Measurements from ENCODE around the gene NTHL1. TPM values are rescaled to one million over a fixed set of nuclear protein-coding genes. Genes with fewer than 3 reads are reported as not detected.

NTHL1 gene
- polyA plus RNA-seq, 4 donors = 13.0 to 27.6 (median 18.5) TPM

GRCh38 chr16:2038382-2039231 lies 9.0 kb downstream of the NTHL1 start:
- no peak for DNase-seq
- no peaks in the 10 kb centered on the region for H3K9me3 ChIP-seq (ENCODE audit: control insufficient read depth in 2 of 2, insufficient read depth in 1 of 2, low read depth in 1 of 2, low read length in 1 of 2)
- H3K4me3 ChIP-seq (ENCODE audit: low read depth in 1 of 3, low read length in 3 of 3) = no peak overlapping the region
- peaks cover 0 to 75% (median 0%) of the 10 kb centered on the region in 3 donors for H3K4me1 ChIP-seq (ENCODE audit: control insufficient read depth in 3 of 3, insufficient read depth in 2 of 3, low read depth in 1 of 3, low read length in 2 of 3)
- WGBS, 3 donors = 65 to 77% (median 75%) methylated on average over 38 to 41 of the region's 41 CpGs
- H3K36me3 ChIP-seq (ENCODE audit: control insufficient read depth in 3 of 3, insufficient read depth in 2 of 3, low read depth in 1 of 3, low read length in 3 of 3) = peaks cover 0 to 80% (median 0%) of the 10 kb centered on the region in 3 donors
- no peak for FAIRE-seq
- H3K27ac ChIP-seq (ENCODE audit: low read depth in 1 of 3, low read length in 2 of 3) = peak overlapping the region; percentile 50 to 91 (median 87)
- H3K27me3 ChIP-seq (ENCODE audit: control insufficient read depth in 3 of 3, insufficient read depth in 3 of 3, low read length in 3 of 3) = no peaks in the 10 kb centered on the region

GRCh38 chr16:2037647-2038381 lies 9.8 kb downstream of the NTHL1 start:
- no peaks in the 10 kb centered on the region for H3K9me3 ChIP-seq (ENCODE audit: control insufficient read depth in 2 of 2, insufficient read depth in 1 of 2, low read depth in 1 of 2, low read length in 1 of 2)
- peaks cover 0 to 78% (median 0%) of the 10 kb centered on the region in 3 donors for H3K36me3 ChIP-seq (ENCODE audit: control insufficient read depth in 3 of 3, insufficient read depth in 2 of 3, low read depth in 1 of 3, low read length in 3 of 3)
- no peak for DNase-seq
- H3K27ac ChIP-seq (ENCODE audit: low read depth in 1 of 3, low read length in 2 of 3) = peak overlapping the region in 2 of 3 donors; percentile 81 to 87
- no peaks in the 10 kb centered on the region for H3K27me3 ChIP-seq (ENCODE audit: control insufficient read depth in 3 of 3, insufficient read depth in 3 of 3, low read length in 3 of 3)
- WGBS, 3 donors = 72 to 91% (median 82%) methylated on average over 29 of the region's 29 CpGs
- H3K4me1 ChIP-seq (ENCODE audit: control insufficient read depth in 3 of 3, insufficient read depth in 2 of 3, low read depth in 1 of 3, low read length in 2 of 3) = peaks cover 0 to 81% (median 0%) of the 10 kb centered on the region in 3 donors
- no peak overlapping the region for H3K4me3 ChIP-seq (ENCODE audit: low read depth in 1 of 3, low read length in 3 of 3)
- no peak for FAIRE-seq

- Histone ChIP-seq H3K9me3 (ENCODE audit: control insufficient read depth in 2 of 2, insufficient read depth in 1 of 2, low read depth in 1 of 2, low read length in 1 of 2) (no peaks in the 10 kb centered on the region), H3K27ac (ENCODE audit: low read depth in 1 of 3, low read length in 2 of 3) (peak overlapping the region in 2 of 3 donors; percentile 81 to 87), H3K27me3 (ENCODE audit: control insufficient read depth in 3 of 3, insufficient read depth in 3 of 3, low read length in 3 of 3) (no peaks in the 10 kb centered on the region), H3K36me3 (ENCODE audit: control insufficient read depth in 3 of 3, insufficient read depth in 2 of 3, low read depth in 1 of 3, low read length in 3 of 3) (peaks cover 0 to 79% (median 0%) of the 10 kb centered on the region in 3 donors), H3K4me1 (ENCODE audit: control insufficient read depth in 3 of 3, insufficient read depth in 2 of 3, low read depth in 1 of 3, low read length in 2 of 3) (peaks cover 0 to 76% (median 0%) of the 10 kb centered on the region in 3 donors), H3K4me3 (ENCODE audit: low read depth in 1 of 3, low read length in 3 of 3) (no peak overlapping the region)
- 84 to 87% (median 84%) methylated on average over 12 to 15 of the region's 15 CpGs for WGBS, 3 donors
- FAIRE-seq = no peak
- DNase-seq = no peak
These were observed 10.5 kb downstream of the NTHL1 start for GRCh38 chr16:2037115-2037514.

- Histone ChIP-seq H3K4me3 (ENCODE audit: low read depth in 1 of 3, low read length in 3 of 3) (no peak overlapping the region), H3K27ac (ENCODE audit: low read depth in 1 of 3, low read length in 2 of 3) (peak overlapping the region; percentile 2 to 87 (median 81)), H3K36me3 (ENCODE audit: control insufficient read depth in 3 of 3, insufficient read depth in 2 of 3, low read depth in 1 of 3, low read length in 3 of 3) (peaks cover 0 to 79% (median 0%) of the 10 kb centered on the region in 3 donors), H3K27me3 (ENCODE audit: control insufficient read depth in 3 of 3, insufficient read depth in 3 of 3, low read length in 3 of 3) (no peaks in the 10 kb centered on the region), H3K4me1 (ENCODE audit: control insufficient read depth in 3 of 3, insufficient read depth in 2 of 3, low read depth in 1 of 3, low read length in 2 of 3) (peaks cover 0 to 72% (median 0%) of the 10 kb centered on the region in 3 donors), H3K9me3 (ENCODE audit: control insufficient read depth in 2 of 2, insufficient read depth in 1 of 2, low read depth in 1 of 2, low read length in 1 of 2) (no peaks in the 10 kb centered on the region)
- DNase-seq = no peak
- WGBS, 3 donors = 80 to 84% (median 83%) methylated on average over 42 to 47 of the region's 47 CpGs
- FAIRE-seq = no peak
These were observed 11.3 kb downstream of the NTHL1 start for GRCh38 chr16:2036200-2036966.

GRCh38 chr16:2035431-2036199 lies 12.0 kb downstream of the NTHL1 start:
- Histone ChIP-seq H3K27me3 (ENCODE audit: control insufficient read depth in 3 of 3, insufficient read depth in 3 of 3, low read length in 3 of 3) (no peaks in the 10 kb centered on the region), H3K4me1 (ENCODE audit: control insufficient read depth in 3 of 3, insufficient read depth in 2 of 3, low read depth in 1 of 3, low read length in 2 of 3) (peaks cover 0 to 66% (median 0%) of the 10 kb centered on the region in 3 donors), H3K36me3 (ENCODE audit: control insufficient read depth in 3 of 3, insufficient read depth in 2 of 3, low read depth in 1 of 3, low read length in 3 of 3) (peaks cover 0 to 80% (median 0%) of the 10 kb centered on the region in 3 donors), H3K4me3 (ENCODE audit: low read depth in 1 of 3, low read length in 3 of 3) (no peak overlapping the region), H3K27ac (ENCODE audit: low read depth in 1 of 3, low read length in 2 of 3) (peak overlapping the region; percentile 16 to 87 (median 81)), H3K9me3 (ENCODE audit: control insufficient read depth in 2 of 2, insufficient read depth in 1 of 2, low read depth in 1 of 2, low read length in 1 of 2) (no peaks in the 10 kb centered on the region)
- DNase-seq = peak in 1 of 2 donors; percentile 61
- 44 to 58% (median 46%) methylated on average over 33 to 34 of the region's 34 CpGs for WGBS, 3 donors
- FAIRE-seq = no peak

- FAIRE-seq (no peak), DNase-seq (no peak)
- H3K27me3 ChIP-seq (ENCODE audit: control insufficient read depth in 3 of 3, insufficient read depth in 3 of 3, low read length in 3 of 3) = no peaks in the 10 kb centered on the region
- no peaks in the 10 kb centered on the region for H3K9me3 ChIP-seq (ENCODE audit: control insufficient read depth in 2 of 2, insufficient read depth in 1 of 2, low read depth in 1 of 2, low read length in 1 of 2)
- H3K36me3 ChIP-seq (ENCODE audit: control insufficient read depth in 3 of 3, insufficient read depth in 2 of 3, low read depth in 1 of 3, low read length in 3 of 3) = peaks cover 0 to 79% (median 0%) of the 10 kb centered on the region in 3 donors
- H3K27ac ChIP-seq (ENCODE audit: low read depth in 1 of 3, low read length in 2 of 3) = peak overlapping the region; percentile 16 to 87 (median 81)
- 71 to 85% (median 82%) methylated on average over 13 to 17 of the region's 17 CpGs for WGBS, 3 donors
- H3K4me1 ChIP-seq (ENCODE audit: control insufficient read depth in 3 of 3, insufficient read depth in 2 of 3, low read depth in 1 of 3, low read length in 2 of 3) = peaks cover 0 to 58% (median 0%) of the 10 kb centered on the region in 3 donors
- H3K4me3 ChIP-seq (ENCODE audit: low read depth in 1 of 3, low read length in 3 of 3) = no peak overlapping the region
These were observed 12.8 kb downstream of the NTHL1 start for GRCh38 chr16:2034696-2035430.

Measured in small intestine (tissue), 7 donors.